Measurements from ENCODE around the gene KRTAP5-9. TPM values are rescaled to one million over a fixed set of nuclear protein-coding genes. Genes with fewer than 3 reads are reported as not detected.

The KRTAP5-9 gene
- total RNA-seq, 1 donor from 2014 or later: 0.26 TPM

GRCh38 chr11:71557257-71557656 is 9.0 kb downstream of the KRTAP5-9 start:
- no peak overlapping the region for H3K27ac Mint-ChIP-seq
- no peaks in the 10 kb centered on the region for H3K36me3 Mint-ChIP-seq (ENCODE audit: insufficient read depth)
- peaks cover 4% of the 10 kb centered on the region for H3K27me3 Mint-ChIP-seq
- H3K4me3 Mint-ChIP-seq (ENCODE audit: low read depth): no peak overlapping the region
- TF ChIP-seq CTCF (IDR thresholded peaks at IDR 0.05; ENCODE audit: unreplicated experiment): no peak
- peaks cover 7% of the 10 kb centered on the region for H3K9me3 Mint-ChIP-seq (ENCODE audit: low read depth)
- H3K4me1 Mint-ChIP-seq (ENCODE audit: low read depth): no peaks in the 10 kb centered on the region
- no peak for DNase-seq (ENCODE audit: low spot score, unreplicated experiment)

GRCh38 chr11:71558996-71559395 is 10.8 kb downstream of the KRTAP5-9 start:
- DNase-seq (ENCODE audit: low spot score, unreplicated experiment): no peak
- no peaks in the 10 kb centered on the region for H3K4me1 Mint-ChIP-seq (ENCODE audit: low read depth)
- no peak overlapping the region for H3K27ac Mint-ChIP-seq
- TF ChIP-seq CTCF (IDR thresholded peaks at IDR 0.05; ENCODE audit: unreplicated experiment): no peak
- H3K27me3 Mint-ChIP-seq: peaks cover 14% of the 10 kb centered on the region
- H3K36me3 Mint-ChIP-seq (ENCODE audit: insufficient read depth): no peaks in the 10 kb centered on the region
- no peak overlapping the region for H3K4me3 Mint-ChIP-seq (ENCODE audit: low read depth)
- H3K9me3 Mint-ChIP-seq (ENCODE audit: low read depth): peaks cover 7% of the 10 kb centered on the region

GRCh38 chr11:71562120-71562519 is 13.9 kb downstream of the KRTAP5-9 start:
- no peak overlapping the region for H3K4me3 Mint-ChIP-seq (ENCODE audit: low read depth)
- peaks cover 3% of the 10 kb centered on the region for H3K4me1 Mint-ChIP-seq (ENCODE audit: low read depth)
- H3K36me3 Mint-ChIP-seq (ENCODE audit: insufficient read depth): no peaks in the 10 kb centered on the region
- H3K9me3 Mint-ChIP-seq (ENCODE audit: low read depth): peaks cover 7% of the 10 kb centered on the region
- no peak for DNase-seq (ENCODE audit: low spot score, unreplicated experiment)
- H3K27ac Mint-ChIP-seq: no peak overlapping the region
- no peak for TF ChIP-seq CTCF (IDR thresholded peaks at IDR 0.05; ENCODE audit: unreplicated experiment)
- H3K27me3 Mint-ChIP-seq: peaks cover 28% of the 10 kb centered on the region

- Mint-ChIP-seq H3K27ac (no peak overlapping the region), H3K9me3 (ENCODE audit: low read depth) (peaks cover 3% of the 10 kb centered on the region), H3K4me3 (ENCODE audit: low read depth) (no peak overlapping the region), H3K27me3 (peaks cover 37% of the 10 kb centered on the region), H3K4me1 (ENCODE audit: low read depth) (peaks cover 4% of the 10 kb centered on the region), H3K36me3 (ENCODE audit: insufficient read depth) (no peaks in the 10 kb centered on the region)
- no peak for DNase-seq (ENCODE audit: low spot score, unreplicated experiment)
- TF ChIP-seq CTCF (IDR thresholded peaks at IDR 0.05; ENCODE audit: unreplicated experiment): peak; percentile 57
These were observed 15.2 kb downstream of the KRTAP5-9 start for GRCh38 chr11:71563406-71563805.

- peaks cover 37% of the 10 kb centered on the region for H3K27me3 Mint-ChIP-seq
These were observed 16.2 kb downstream of the KRTAP5-9 start for GRCh38 chr11:71564430-71564829.

More at GRCh38 chr11:71564430-71564829, 16.2 kb downstream of the KRTAP5-9 start:
- DNase-seq (ENCODE audit: low spot score, unreplicated experiment): no peak
- Mint-ChIP-seq H3K4me3 (ENCODE audit: low read depth) (no peak overlapping the region), H3K9me3 (ENCODE audit: low read depth) (peaks cover 3% of the 10 kb centered on the region), H3K27ac (no peak overlapping the region), H3K4me1 (ENCODE audit: low read depth) (peaks cover 6% of the 10 kb centered on the region), H3K36me3 (ENCODE audit: insufficient read depth) (no peaks in the 10 kb centered on the region)
- no peak for TF ChIP-seq CTCF (IDR thresholded peaks at IDR 0.05; ENCODE audit: unreplicated experiment)
